HK-2 (cell line): ENCODE results near the gene REG3A.

ENCODE experiments used
- DNase-seq: peaks from one replicate; pipeline ENCODE4 v3.0.0-alpha.2; 2018; ENCODE audit not compliant: unreplicated experiment

REG3A gene

DNA sequence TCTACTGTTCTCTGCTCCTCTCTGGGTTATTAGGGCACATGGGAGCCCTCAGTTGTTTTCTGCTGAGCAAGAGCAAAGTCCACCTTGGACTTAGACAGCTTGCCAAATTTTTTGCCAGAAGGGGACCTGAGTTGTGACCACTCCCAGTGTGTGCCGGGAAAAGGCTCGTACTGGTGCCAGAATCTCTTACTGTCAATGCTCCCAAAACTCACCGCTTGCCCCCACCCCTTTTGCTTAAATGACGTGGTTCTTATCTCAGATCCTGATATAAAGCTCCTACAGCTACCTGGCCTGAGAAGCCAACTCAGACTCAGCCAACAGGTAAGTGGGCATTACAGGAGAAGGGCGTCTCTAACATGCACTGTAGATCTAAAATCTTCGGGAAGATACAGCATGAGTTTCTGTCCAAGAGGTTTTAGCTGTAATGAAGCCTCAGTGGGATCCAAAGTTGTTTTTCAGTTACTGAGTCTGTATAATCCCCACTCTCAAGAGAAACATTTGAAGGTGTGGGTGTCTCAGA is 39.3 kb downstream of the REG3A start, which contains the start of gene REG1A:
REG1A (plus strand) TSS at position 295 of the 520 bp plus-strand sequence. CDS start 374 bp downstream, outside the sequence.
- no peak for DNase-seq

DNA sequence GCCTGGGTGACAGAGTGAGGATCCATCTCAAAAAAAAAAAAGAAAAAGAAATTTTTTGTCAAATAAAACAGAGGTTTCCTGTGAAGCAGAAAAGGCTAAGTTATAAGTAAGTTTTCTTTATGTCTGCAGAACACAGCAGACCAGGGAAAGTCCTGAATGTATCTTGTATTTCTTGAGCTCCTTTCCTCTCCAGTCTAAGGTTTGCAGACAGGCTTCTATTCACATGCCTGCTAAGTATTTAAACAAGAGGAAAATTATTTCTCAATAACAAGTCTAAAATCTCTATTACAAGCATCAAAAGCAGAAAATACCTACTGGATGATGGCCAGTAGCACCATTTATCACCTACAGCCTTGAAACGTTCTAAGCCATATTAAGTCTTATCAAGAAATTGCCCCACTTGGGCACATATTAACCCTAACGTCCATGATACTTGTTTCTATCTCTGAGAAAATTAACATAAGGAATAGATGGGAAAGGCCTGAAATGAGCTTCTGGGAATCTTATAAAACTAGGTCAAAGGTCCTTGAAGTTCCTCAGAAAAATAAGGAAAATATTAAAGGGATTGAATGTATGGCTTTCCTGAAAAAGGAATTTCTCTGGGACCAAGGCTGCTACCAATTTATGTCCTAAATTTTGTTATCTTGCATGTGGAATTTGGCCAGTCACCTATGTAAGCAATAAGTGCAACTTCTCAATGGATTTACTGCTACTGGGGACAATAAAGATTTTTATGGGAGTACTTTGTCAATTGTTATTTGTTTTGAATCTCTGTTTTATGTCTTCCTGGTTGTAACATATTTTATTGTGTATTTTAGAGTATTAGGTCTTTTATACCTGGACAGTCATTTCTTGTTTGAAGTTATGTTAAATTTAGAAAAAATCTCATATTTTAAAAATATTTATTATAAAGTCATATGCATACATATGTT is 42.3 kb downstream of the REG3A start:
- no peak for DNase-seq

DNA sequence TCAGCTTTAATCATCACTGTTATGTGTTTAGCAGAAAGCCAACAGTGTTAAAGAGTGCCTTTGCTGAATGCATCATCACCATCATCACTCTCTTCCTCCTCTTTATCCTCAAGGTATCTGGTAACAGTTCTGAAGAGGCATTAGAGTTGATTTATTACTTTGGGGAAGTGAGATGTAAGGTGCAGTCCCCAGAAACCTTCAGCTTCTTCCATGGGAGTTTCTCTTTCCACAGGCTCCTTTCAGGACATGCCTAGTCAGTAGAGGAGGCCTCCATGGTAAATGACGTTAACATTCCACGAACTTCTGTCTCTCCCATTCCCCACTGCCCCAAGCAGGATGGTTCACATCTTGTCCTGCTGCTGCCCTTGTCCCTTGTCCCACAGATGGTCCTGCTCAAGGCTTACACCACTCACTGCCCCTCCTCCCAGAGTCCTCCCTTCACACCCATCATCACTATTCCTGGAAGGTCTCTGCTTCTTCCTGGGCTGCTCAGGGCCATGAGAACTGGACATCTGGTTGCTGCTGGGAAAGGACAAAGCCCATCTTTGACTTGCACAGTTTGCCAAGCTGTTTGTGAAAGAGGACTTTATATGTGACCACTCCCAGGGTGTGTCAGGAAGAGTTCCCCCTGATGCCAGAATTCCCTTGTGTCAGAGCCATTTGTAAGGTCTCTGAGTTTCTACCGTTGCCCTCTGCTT is 44.6 kb downstream of the REG3A start:
- no peak for DNase-seq

- no peak for DNase-seq
These were observed 47.3 kb downstream of the REG3A start for GRCh38 chr2:79112269-79112668.
